ENCODE measurements around the gene RAB11A. TPM values are rescaled to one million over a fixed set of nuclear protein-coding genes. Genes with fewer than 3 reads are reported as not detected.
A peak's percentile ranks its signal among the peaks of the same experiment; 100 is the strongest.

The RAB11A gene
- total RNA-seq (2014; rRNA removed; shearing (Covaris generic)): 237 and 253 TPM in 2 replicates

DNA sequence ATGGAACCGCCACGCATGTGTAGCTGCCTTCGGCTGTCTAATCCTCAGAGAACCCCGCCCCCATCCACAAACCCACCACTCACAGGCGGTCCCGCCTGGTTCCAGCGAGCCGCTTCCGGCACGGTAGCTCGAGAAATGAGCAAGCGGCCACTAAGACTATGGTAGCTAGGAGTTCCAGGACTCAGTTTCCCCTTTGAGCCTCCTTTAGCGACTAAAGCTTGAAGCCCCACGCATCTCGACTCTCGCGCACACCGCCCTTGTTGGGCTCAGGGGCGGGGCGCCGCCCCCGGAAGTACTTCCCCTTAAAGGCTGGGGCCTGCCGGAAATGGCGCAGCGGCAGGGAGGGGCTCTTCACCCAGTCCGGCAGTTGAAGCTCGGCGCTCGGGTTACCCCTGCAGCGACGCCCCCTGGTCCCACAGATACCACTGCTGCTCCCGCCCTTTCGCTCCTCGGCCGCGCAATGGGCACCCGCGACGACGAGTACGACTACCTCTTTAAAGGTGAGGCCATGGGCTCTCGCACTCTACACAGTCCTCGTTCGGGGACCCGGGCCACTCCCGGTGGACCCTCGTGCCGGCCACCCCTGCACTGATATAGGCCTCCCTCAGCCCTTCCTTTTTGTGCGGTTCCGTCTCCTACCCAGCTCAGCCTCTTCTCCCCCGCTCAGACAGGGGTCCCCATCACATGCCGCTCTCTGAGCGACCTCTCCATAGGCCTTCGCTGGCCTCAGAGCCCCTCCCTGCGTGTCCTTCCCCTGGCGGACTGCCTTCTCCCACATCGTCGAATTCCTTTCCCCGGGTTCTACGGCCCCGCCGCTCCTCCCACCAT, at the start of gene RAB11A:
Gene RAB11A, plus strand, starts transcription at position 366 of the 828 bp plus-strand sequence. Its CDS starts 95 bp downstream, at position 461.
- DNase-seq (ENCODE audit: low spot score): peak; percentile 94

DNA sequence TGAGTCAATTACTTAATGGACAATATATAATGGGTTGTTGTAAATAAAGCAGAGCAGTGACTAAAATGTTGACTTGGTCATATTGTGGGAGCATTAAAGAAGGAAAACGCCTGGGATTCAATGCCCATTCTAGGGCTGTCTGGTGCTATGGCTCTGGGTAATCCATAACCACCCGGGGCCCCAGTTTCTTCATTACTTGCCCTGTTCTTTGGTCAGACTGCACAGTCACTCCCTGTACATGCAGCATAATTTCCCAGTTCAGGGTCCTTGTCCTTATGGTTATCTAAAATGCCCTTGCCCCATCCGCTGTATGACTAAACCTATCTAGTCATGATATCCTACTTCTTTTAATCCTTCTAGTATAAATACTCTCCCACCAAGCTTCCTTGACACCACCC, 49.7 kb upstream of the RAB11A start:
- DNase-seq (ENCODE audit: low spot score): no peak

DNA sequence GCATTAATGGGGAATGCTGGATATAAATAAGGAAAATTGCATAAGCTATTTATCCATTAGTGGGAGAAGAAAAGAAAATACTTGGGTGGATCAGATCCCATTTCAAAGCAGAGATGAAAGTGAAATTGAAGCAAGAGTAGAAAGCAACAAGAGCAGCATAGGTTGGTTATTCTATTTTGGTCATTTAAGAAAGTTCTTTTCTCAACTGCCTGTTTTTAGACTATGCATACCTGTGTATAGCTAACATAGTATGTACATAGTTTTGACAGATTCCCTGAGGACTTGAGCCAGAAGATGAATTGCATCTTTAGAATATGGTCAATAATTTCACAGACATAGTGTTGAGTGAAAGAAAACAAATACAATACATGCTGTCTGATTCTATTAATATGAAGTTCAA, 48.2 kb upstream of the RAB11A start:
- DNase-seq (ENCODE audit: low spot score): no peak

DNA sequence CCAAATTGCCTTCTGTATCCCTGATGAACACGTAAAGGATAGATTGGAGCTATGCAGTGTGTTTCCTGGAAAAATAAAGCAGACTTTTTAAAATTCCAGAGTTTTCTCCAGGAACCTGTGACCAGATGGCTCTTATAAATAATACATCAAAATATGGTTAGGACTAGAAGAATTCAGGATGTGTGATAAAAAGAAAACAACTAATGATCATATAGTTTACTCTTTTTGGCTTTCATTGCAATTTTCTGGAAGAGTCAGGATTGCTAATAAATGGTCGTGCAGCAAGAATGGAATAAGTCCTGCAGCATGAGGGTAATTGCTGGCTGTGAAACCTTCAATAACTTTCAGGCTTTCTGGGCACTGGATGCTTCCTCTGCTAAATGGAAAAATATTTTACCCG, 47.0 kb upstream of the RAB11A start:
- DNase-seq (ENCODE audit: low spot score): no peak

DNA sequence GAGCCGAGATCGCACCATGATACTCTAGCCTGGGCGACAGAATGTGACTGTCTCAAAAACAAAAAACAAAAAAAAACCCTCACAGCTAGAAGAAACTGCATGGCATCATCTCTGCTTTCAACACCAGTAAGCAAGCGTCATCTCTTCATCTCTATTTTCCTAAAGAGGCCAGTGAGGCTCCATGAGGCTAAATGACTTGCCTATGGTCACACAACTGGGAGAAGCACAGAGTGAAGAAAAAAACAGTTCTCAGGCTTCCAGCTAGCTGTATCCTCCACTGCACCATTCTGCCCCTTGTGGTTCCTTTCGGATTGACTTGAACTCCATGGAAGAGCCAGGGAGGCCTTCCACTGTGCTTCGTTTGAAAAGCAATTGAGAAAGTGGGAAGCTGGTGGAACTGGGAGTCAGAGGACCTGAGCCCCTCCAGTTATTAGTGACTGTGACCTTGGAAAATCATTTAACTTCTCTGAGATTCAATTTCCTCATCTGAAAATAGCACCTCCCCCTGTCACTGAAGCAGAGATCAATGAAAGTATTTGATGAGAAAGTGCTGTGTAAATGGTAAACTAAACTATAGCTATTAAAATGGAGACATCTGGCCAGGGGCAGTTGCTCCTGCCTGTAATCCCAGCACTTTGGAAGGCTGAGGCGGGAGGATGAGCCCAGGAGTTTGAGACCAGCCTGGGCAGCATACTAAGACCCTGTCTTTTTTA, 45.1 kb upstream of the RAB11A start:
- DNase-seq (ENCODE audit: low spot score): peak; percentile 57

DNA sequence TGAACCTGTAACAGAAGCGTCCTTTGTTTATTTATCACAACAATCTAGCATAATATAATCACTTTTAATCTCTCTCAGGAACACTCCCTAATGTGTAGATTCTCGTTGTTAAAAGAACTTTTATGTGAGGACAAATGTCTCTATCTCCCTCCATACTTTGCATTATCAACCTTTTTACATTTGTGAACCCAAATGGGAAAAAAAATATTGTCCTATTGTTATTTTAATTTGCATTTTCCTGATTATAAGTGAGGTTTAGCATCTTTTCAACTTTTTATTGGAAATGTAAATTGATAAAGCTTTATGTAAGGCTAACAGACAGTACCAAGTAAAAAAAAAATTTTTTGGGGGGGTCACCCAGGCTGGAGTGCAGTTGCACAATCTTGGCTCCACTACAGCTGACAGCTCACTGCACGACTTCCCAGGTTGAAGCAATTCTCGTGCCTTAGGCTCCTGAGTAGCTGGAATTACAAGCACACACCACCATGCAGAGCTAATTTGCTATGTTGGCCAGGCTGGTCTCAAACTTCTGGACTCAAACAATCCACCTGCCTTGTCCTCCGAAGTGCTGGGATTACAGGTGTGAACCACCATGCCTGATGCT, 44.2 kb upstream of the RAB11A start:
- DNase-seq (ENCODE audit: low spot score): peak; percentile 27

DNA sequence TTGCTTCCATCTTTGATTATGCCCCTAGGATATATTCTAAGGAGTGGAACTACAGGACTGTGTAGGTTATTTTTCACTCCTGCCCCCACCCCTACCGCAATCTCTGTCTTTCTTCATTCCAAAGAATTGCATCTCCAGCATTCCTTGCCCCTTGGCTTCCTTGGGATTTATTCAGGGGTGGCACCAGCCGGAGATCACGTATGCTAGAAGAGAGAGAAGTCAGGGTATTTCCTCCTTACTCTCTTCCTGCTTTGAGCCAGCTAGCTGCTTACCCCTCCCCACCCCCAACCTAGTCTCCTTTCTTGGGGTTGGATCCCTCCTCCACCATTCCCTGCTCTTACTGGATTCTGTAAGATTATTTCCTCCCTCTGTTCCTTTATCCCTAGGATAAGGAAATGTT, 42.2 kb upstream of the RAB11A start:
- no peak for DNase-seq (ENCODE audit: low spot score)

DNA sequence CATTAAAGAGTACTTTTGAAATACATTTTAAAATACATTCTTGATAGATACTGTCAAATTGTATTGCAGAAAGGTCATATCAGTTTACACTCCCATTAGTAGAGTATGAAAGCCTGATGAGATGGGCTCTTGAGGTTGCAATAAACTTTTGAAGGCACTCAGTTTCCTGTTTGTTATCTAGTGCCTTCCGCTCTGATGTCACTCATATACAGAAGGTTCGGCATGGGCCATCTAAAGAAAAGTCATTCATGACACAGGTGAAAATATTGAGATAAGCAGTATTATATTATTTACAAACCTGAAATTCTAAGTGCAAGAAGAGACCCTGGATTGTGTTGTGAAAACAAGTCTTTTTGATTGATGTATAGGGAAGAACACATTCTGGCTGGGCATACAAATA, 40.7 kb upstream of the RAB11A start:
- no peak for DNase-seq (ENCODE audit: low spot score)

DNA sequence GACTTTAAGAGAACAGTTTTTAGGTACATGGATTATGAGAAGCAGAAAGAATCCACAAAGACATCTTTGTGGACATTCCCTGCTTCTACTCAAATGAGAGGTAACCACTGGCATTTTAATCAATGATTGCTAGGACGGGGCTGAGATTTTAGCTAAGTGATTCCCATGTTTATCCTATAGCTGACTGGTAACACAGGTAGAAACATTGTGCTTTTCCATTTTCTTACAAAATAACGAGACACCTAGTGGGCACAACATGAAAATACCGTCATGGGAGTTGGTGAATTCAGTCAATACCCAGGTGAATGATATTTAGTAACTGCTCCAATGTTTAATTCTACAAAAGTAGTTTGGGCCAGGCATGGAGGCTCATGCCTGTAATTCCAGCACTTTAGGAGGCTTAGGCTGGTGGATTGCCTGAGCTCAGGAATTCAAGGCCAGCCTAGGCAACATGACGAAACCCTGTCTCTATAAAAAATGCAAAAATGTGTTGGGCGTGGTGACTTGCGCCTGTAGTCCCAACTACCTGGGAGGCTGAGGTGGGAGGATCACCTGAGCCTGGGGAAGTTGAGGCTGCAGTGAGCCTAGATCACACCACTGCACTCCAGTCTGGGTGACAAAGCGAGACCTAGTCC, 40.0 kb upstream of the RAB11A start:
- DNase-seq (ENCODE audit: low spot score): peak; percentile 17

DNA sequence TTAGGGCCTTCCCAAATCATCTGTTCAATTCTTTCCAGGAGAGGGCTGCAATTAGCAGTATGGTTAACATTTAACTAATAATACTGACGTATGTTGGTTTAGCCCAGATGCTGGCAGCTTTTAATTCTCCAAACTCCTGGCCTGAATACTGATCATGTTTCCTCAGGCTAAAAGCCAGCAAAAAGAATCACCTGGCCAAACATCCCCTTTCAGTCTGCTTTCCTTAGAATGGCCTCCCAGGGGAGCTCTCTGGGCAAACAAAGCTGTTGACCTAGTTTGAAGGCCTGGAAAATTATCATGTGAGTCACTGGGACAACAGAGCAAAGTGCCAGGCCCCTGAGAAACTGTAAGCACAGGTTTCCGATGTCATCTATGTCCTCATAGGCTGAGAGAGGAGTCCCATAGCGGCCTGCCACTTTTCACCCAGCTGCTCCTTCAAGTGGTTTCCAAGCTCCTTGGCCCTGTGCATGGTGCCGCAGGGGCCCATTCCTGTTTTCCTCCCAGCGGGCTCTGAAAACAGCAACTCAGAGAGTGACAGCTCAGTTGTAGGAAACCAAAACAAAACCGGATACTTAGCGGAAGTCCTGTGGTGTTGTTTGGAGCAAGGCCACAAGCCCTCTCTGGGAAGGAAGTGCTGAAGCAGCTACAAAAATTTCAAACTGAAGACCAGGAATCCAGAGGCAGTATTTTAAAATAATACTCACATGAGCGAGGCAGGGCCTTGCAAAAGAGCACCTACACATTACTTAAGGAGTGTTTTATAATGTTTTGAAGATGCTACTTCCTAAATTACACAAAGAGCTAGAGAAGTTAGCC, 36.5 kb upstream of the RAB11A start:
- DNase-seq (ENCODE audit: low spot score): peak; percentile 98

DNA sequence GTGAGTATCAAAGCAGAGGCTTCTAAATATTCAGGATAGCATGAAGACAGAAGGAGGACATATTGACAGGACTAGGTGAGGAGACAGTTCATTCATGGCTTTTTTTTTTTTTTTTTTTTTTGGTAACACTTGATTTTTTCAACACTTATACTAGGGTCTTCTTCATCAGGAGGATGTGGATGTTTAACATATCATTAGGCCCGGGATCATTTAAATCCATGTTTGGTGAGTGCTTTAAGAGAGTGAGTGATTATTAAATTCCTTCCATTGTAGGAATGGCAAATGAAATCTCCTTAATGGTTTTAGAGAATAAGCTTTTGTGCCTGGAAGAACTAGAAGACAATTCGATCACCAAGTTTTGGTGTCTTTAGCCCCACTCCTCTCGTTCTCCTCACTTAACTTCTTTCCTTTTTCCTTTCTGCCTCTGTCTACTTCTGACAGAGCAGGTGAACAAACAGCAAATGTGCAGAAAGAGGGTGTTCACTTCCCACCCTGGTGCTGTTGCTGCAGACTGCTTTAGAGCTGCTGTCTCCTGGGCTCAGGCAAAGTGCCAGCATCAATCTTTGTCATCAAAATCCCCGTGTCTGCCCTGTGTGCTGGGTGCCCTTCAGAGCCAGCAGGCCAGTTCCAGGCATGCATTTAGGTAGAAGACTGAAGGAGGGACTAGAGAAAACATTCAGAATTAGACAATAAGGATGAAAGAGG, 35.6 kb upstream of the RAB11A start:
- DNase-seq (ENCODE audit: low spot score): no peak

DNA sequence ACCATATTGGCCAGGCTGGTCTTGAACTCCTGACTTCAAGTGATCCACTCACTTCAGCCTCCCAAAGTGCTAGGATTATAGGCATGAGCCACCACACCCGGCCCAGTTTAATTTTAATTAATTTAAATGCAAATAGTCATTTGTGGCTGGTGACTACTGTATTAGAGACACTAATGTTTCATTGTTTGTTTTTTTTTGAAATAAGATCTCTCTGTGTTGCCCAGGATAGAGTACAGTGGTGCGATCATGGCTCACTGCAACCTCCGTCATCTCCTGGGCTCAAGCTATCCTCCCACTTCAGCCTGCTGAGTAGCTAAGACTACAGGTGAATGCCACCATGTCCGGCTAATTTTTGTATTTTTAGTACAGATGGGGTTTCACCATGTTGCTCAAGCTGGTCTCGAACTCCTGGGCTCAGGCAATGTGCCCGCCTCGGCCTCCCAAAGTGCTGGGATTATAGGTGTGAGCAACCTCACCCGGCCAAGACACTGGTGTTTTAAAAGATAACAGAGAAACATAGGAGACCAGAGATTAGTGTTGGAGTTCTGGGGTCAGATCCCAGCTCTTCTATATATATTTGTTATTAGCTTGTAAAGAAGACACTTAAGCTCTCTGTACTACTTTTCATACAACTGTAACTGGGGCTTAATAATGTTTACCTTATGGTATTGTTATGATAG, 34.5 kb upstream of the RAB11A start:
- no peak for DNase-seq (ENCODE audit: low spot score)

DNA sequence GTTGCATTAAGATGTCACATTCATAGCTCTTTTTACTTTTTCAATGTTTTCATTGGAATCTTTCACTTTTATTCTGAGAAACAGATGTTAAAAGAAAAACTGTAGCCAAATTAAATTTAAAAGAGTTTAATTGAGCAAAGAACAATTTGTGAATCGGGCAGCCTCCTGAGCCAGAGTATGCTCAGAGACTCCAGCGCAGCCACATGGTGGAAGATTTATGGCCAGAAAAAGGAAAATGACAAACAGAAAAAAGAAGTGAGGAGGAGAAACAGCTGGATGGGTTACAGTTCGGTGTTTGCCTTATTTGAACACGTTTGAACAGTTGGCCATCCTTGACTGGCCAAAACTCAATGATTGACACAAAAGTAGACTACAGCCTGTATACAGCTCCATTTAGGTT, 33.8 kb upstream of the RAB11A start:
- no peak for DNase-seq (ENCODE audit: low spot score)

DNA sequence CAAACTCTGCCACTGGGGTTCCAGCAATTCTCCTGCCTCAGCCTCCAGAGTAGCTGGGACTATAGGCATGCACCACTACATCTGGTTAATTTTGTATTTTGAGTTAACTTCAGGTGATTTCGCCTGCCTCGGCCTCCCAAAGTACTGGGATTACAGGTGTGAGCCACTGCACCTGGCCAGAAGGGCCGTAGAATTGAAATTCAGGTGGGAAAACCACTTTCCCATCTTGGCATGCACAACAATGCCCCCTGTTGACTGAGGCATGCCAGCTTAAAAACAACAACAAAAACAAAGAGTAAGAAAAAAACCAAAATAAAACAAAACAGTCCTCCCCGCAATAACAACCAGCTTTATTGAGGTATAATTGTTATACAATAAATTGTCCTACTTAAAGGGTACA, 32.6 kb upstream of the RAB11A start:
- no peak for DNase-seq (ENCODE audit: low spot score)

DNA sequence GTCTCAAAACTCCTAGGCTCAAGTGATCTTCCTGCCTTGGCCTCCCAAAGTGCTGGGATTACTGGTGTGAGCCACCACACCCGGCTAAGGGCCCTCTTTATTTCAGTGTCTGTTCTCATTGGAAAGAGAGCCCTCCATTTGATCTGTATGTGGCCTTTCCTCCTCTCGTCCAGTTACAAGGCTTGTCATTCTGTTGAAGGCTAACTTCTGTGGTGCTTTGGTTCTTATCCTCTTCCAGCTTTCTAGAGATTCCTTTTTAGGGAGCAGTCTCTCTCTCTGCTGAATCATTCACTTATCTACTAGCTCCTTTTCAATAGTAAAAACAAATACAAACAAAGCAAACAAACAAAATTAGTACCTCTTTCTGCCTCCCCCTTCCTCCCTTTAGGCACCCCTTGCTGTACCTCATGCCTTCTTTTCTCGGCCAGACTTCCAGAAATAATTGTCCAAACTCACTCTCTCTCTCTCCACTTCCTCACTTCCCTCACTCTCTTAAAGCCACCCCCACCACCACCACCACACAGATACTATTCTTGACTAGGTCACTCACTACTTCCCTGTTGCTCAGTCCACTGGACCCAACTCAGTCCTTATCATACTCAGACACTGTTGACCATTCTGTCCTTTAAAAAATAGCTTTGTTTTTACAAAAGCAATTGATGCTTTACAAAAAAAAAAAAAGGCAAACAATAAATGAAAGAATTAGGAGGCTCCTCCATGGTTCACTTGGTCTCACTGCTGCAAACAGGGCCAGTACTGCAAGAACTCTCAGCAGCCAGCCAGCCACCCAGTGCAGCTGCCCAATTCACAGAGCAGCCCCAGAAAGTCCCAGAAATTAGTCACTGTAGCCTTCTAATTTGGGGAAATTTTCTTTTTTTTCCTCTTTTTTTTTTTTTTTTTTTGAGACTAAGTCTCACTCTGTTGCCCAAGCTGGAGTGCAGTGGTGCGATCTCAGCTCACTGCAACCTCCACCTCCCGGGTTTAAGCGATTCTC, 31.7 kb upstream of the RAB11A start:
- DNase-seq (ENCODE audit: low spot score): no peak

DNA sequence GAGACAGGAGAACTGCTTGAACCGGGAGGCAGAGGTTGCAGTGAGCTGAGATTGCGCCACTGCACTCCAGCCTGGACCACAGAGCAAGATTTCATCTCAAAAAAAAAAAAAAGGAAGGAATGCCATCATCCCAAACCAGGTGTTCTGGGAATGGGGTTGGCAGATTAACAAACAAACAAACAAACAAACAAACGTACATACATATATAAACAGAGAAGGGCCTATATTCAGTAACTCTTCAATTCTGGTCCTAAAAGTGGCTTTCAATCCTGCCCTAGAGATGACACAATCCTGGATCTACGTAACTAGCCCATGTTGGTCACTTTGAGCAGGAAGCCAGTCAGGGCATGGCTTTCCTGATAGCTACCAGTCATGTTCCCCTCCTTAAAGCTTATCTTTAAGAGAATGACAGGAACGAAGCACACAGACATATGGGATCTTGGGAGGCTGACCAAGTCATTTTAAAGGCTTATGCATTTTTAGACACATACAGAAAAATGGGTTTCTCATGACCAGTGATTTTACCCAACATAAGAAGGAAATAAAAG, 29.9 kb upstream of the RAB11A start:
- DNase-seq (ENCODE audit: low spot score): no peak

DNA sequence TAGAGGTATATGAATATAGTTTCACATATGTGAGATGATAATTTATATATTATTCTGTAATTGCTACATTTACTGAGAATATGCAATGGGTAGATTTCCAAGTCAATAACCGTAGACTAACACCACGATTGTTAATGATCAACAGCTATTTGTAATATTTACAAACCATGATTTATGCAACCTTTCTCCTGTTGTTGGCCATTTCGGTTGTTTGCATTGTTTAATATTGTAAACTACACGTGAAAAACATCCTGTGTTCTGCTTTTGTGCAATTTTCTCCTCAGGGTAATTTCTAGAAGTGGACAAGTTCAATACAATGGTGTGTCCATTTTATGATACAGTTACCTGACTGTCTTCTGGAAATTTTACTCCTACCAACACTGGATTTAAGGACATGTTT, 29.3 kb upstream of the RAB11A start:
- DNase-seq (ENCODE audit: low spot score): no peak

DNA sequence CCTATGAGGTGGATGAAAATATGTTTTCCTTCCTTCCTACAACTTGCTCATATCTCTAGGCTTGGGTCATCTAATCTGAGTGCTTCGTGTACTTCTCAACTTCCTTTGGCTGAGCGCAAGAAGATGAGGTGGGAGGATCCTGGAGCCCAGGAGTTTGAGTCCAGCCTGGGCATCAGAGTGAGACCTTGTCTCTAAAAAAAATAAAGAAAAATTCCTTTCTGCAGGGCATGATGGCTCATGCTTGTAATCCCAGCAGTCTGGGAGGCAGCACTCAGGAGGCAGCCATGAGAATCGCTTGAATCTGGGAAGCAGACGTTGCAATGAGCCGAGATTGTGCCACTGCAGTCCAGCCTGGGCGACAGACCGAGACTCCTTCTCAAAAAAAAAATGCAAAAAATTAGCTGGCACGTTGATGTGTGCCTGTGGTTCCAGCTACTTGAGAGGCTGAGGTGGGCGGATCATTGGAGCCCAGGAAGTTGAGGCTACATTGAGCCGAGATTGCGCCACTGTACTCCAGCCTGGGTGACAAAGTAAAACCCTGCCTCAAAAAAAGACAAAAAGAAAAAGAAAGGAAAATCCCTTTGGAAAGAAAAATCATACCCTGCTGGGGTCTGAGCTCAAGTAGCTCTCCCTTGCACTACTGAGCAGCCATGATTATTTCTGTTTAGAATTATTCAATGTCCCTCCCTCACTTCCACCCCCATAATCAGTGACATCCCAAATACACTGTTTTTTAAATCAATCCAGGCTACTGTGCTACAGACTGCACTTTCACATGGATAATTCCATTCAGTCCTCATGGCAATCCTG, 28.0 kb upstream of the RAB11A start:
- peak; percentile 52 for DNase-seq (ENCODE audit: low spot score)
